Stimulated activated memory B cell treated with anti-CD40 and anti-IgM and Interleukin-4, amounts not matched to agents 10 μg/mL and 1 μg/mL and 100 μg/mL, for 72 hours (primary cell): ENCODE data around the gene ARL3.
"Not testable (repeated sequence)": the region's sequence is repeated elsewhere in the genome, so short reads cannot be mapped to it uniquely, and the experiment has no call there.

ENCODE experiments used
- ATAC-seq: fragments of 150-1000 bp; cut with Tn5 transposase; 2 replicates; pipeline ENCODE4 v1.10.0; 2021
- H3K27ac Mint-ChIP-seq: one replicate; pipeline ENCODE4 v1.8.0; 2022; ENCODE audit warnings: mild to moderate bottlenecking, mixed read lengths
- H3K27me3 Mint-ChIP-seq: one replicate; pipeline ENCODE4 v1.8.0; 2022; ENCODE audit warnings: mixed read lengths
- H3K36me3 Mint-ChIP-seq: one replicate; pipeline ENCODE4 v1.8.0; 2022; ENCODE audit warnings: mixed read lengths
- H3K4me1 Mint-ChIP-seq: one replicate; pipeline ENCODE4 v1.8.0; 2022; ENCODE audit warnings: mixed read lengths
- H3K4me3 Mint-ChIP-seq: one replicate; pipeline ENCODE4 v1.8.0; 2022; ENCODE audit warnings: mild to moderate bottlenecking, moderate library complexity, mixed read lengths
- H3K9me3 Mint-ChIP-seq: one replicate; pipeline ENCODE4 v1.8.0; 2022; ENCODE audit warnings: mixed read lengths

Gene ARL3, protein sequence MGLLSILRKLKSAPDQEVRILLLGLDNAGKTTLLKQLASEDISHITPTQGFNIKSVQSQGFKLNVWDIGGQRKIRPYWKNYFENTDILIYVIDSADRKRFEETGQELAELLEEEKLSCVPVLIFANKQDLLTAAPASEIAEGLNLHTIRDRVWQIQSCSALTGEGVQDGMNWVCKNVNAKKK

DNA sequence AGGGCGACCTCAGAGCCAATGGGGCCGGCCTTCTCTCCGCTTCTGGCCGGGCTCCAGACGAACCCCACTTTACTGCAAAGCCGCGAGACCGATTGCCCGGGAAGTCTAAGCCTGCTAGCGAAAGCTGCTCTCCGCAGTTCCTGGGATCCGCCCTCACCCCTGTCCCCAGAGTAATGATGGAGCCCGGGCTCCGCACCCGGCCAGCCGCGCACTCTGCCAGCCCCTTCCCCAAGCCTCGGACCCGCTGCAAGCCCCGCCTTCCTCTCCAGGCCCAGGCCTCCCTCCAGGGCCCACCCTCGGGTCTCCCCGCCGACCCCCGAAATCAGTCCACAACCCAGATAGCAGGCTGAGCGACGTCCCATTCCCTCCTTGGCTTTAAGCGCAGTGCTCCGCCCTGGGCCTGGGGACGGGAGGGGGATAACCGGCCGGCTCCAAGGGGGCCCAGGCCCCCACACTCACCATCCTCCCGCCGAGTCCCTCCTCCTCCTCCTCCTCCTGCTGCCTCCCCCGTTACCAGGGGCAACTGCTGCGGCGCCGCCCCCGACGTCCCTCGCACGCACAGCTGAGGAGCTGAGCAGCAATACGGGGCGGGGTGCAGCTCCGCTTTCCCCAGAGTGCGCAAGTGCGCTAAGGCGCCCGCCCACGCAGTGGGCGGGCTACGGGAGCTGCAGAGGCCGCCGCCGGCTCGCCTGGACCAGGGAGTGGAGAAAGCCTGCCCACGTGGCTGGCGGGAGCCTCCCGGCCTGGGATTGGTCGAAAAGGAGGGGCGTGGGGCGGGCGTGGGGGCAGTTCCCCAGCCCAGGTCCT, at the start of gene ARL3:
Gene ARL3, minus strand, starts transcription at position 584 of the 807 bp plus-strand sequence. Its CDS starts 122 bp downstream, at position 462.
- Mint-ChIP-seq H3K27me3 (no peaks in the 10 kb centered on the region), H3K36me3 (peaks cover 16% of the 10 kb centered on the region), H3K27ac (peak within 1 kb of the TSS; percentile 92), H3K9me3 (no peaks in the 10 kb centered on the region), H3K4me3 (peak within 1 kb of the TSS; percentile 83), H3K4me1 (peaks cover 60% of the 10 kb centered on the region)
- ATAC-seq: peak; percentile 95

DNA sequence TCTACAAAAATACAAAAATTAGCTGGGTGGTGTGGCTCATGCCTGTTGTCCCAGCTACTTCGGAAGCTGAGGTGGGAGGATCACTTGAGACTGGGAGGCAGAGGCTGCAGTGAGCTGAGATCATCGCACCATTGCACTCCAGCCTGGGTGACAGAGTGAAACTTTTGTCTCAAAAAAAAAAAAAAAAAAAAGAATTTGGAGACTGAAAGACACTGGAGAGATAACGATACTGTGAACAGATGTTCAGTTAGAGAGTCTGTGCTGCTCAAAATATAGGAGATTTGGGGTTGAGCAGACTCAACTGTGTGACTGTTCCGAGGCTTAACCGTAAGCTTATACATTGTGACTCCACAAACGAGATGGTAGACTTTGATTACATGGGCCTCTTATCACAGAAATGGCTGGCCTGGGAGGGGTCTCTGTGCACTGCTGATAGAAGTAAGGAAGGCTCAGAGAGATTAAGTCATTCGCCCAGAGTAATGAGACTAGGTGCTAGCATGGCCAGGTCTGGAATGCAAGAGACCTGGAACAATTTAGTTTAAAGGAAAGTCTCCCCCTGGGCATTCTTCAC, 48.9 kb upstream of the ARL3 start:
- H3K36me3 Mint-ChIP-seq: peaks cover 37% of the 10 kb centered on the region

DNA sequence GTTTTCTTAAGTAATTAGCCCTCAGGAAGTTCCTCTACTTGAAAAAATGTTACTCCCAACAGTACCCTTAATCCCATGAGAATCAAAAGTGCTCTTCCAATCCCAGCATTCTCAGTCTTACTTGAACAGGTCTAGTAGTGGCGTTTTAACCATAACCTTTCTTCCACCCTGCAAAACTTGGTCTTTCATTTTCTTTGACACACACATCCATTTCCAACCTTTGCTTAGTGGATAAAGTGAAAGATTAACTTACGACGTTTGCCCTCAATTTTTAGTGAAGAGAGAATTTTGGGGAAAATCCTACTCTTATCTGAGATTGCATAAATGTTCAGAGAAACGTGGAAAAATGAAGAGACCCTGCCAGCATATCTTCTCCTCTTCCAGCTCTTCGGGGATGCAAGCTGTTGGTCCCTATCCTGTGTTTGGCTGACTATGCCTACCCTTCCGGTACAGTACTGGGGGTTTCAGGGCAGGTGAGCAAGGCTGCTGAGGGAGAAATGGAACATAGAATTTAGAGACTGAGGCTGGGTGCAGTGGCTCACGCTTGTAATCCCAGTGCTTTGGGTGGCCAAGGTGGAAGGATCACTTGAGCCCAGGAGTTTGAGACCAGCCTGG, 48.3 kb upstream of the ARL3 start:
- ATAC-seq: no peak
- H3K9me3 Mint-ChIP-seq: peaks cover 3% of the 10 kb centered on the region
- no peak overlapping the region for H3K4me3 Mint-ChIP-seq
- no peaks in the 10 kb centered on the region for H3K27me3 Mint-ChIP-seq
- H3K36me3 Mint-ChIP-seq: peaks cover 38% of the 10 kb centered on the region
- H3K4me1 Mint-ChIP-seq: peaks cover 28% of the 10 kb centered on the region
- H3K27ac Mint-ChIP-seq: no peak overlapping the region

More for the DNA sequence above, 48.9 kb upstream of the ARL3 start:
- peaks cover 29% of the 10 kb centered on the region for H3K4me1 Mint-ChIP-seq
- H3K27ac Mint-ChIP-seq: no peak overlapping the region
- no peak overlapping the region for H3K4me3 Mint-ChIP-seq
- peaks cover 3% of the 10 kb centered on the region for H3K9me3 Mint-ChIP-seq
- H3K27me3 Mint-ChIP-seq: no peaks in the 10 kb centered on the region
- ATAC-seq: no peak

DNA sequence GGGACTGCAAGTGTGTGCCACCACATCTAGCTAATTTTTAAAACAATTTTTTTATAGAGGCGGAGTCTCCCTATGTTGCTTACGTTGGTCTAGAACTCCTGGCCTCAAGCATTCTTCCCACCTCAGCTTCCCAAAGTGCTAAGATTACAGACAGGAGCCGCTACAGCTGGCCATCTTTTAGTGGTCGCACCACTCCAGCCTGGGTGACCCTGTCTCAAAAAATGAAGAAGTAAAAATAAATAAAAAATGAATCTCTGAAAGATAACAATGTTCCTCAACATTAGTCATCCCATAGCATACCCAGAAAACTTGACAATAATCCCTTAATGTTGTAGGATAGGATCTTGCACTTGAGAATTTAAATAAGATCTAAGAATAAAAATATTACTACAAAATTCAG, 47.8 kb upstream of the ARL3 start:
- peaks cover 38% of the 10 kb centered on the region for H3K36me3 Mint-ChIP-seq
- peaks cover 3% of the 10 kb centered on the region for H3K9me3 Mint-ChIP-seq
- H3K27ac Mint-ChIP-seq: no peak overlapping the region
- H3K4me1 Mint-ChIP-seq: peaks cover 28% of the 10 kb centered on the region
- no peak overlapping the region for H3K4me3 Mint-ChIP-seq
- ATAC-seq: no peak
- no peaks in the 10 kb centered on the region for H3K27me3 Mint-ChIP-seq

DNA sequence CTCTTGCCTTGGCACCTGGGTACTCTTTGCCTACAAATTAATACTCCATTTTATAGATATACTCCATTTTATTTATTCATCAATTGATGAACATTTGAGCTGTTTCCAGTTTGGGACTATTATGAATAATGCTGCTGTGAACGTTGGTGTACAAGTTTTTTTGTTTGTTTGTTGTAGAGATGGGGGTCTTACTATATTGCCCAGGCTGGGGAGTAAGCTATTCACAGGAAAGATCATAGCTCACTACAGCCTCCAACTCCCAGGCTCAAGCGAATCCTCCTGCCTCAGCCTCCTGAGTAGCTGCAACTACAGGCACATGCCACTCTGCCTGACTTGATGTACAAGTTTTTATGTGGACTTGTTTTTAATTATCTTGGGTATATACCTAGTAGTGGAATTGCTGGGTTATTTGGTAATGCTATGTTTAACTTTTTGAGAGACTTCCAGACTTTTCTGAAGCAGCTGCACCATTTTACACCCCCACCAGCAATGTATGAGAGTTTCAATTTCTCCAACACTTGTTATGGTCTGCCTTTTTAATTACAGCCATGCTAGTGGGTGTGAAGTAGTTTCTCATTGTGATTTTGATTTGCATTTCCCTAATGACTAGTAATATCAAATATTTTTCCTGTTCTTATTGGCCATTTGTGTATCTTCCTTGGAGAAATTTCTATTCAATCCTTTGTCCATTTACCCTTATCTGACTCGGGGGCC, 45.5 kb upstream of the ARL3 start:
- Mint-ChIP-seq H3K4me3 (no peak overlapping the region), H3K4me1 (peaks cover 33% of the 10 kb centered on the region), H3K27me3 (no peaks in the 10 kb centered on the region), H3K27ac (no peak overlapping the region), H3K9me3 (peaks cover 3% of the 10 kb centered on the region), H3K36me3 (peaks cover 30% of the 10 kb centered on the region)
- ATAC-seq: no peak

DNA sequence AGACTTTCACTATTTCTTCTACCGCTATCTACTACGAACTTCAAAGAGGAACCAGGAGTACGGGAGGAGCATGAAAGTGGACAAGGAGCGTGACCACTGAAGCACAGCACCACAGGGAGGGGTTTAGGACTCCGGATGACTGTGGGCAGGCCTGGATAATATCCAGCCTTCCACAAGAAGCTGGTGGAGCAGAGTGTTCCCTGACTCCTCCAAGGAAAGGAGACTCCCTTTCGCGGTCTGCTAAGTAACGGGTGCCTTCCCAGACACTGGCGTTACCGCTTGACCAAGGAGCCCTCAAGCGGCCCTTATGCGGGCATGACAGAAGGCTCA, 44.7 kb upstream of the ARL3 start:
- H3K36me3 Mint-ChIP-seq: peaks cover 30% of the 10 kb centered on the region
- peaks cover 33% of the 10 kb centered on the region for H3K4me1 Mint-ChIP-seq
- not testable (repeated sequence) for H3K9me3 Mint-ChIP-seq, H3K4me3 Mint-ChIP-seq, ATAC-seq, H3K27me3 Mint-ChIP-seq
- H3K27ac Mint-ChIP-seq: peak overlapping the region; percentile 5

DNA sequence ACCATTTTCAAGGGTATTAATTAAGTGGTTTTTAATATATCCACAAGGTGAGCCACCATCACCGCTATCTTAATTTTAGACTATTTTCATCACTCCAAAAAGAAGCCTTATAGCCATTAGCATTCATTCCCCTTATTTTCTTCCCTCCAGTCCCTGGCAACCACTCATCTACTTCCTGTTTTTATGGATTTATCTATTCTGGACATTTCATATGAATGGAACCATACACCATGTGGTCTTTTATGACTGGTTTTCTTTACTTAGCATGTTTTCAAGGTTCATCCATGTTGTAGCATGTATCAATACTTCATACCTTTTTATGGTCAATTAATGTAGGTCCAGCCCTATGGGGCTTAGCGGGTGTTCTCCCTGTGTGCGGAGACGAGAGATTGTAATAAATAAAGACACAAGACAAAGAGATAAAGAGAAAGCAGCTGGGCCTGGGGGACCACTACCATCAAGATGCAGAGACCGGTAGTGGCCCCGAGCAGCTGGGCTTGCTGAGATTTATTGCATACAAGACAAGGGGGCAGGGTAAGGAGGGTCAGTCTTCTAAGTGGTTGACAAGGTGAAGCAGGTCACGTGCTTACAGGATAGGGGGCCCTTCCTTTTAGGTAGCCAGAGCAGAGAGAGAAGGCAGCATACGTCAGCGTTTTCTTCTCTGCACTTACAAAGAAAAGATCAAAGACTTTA, 44.2 kb upstream of the ARL3 start:
- H3K4me3 Mint-ChIP-seq: no peak overlapping the region
- ATAC-seq: no peak
- peaks cover 3% of the 10 kb centered on the region for H3K9me3 Mint-ChIP-seq
- peak overlapping the region; percentile 5 for H3K27ac Mint-ChIP-seq
- no peaks in the 10 kb centered on the region for H3K27me3 Mint-ChIP-seq
- H3K36me3 Mint-ChIP-seq: peaks cover 30% of the 10 kb centered on the region
- peaks cover 35% of the 10 kb centered on the region for H3K4me1 Mint-ChIP-seq

DNA sequence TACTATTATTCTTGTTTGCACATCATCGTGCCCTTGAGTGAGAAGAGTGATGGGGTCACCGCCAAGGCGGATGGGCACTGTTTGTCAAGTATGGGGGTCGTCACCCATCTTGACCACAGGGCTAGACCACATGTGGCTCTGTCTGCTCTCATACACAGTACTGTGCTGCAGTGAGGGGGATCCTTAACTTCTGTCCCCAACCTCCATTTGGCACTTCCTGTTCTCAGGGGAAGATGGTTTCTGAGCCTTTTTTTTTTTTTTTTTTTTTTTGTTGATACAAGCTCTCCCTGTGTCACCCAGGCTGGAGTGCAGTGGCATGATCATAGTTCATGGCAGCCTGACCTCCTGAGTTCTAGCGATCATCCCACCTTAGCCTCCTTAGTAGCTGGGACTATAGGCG, 43.1 kb upstream of the ARL3 start:
- Mint-ChIP-seq H3K4me3 (no peak overlapping the region), H3K36me3 (peaks cover 24% of the 10 kb centered on the region), H3K9me3 (peaks cover 3% of the 10 kb centered on the region), H3K27me3 (no peaks in the 10 kb centered on the region), H3K27ac (no peak overlapping the region), H3K4me1 (peaks cover 39% of the 10 kb centered on the region)
- ATAC-seq: no peak

DNA sequence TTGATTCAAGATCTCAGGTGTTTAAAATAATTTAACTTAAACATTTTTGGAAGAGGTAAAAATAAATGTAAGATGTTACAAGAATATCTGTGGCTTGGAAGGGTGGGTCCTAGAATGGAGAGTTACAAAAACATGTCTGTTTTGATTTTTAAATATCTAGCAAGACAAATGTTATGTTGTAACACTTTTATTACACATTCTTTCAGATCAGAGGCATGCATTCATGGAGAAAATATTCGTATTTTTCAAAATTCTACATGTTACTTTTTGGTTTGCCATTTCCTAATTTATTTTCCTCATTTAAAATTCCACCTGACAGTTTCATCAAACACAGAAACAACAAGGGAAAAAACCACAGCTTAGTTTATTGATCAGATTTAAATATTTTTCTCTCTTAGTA, 39.5 kb upstream of the ARL3 start:
- no peaks in the 10 kb centered on the region for H3K27me3 Mint-ChIP-seq
- no peaks in the 10 kb centered on the region for H3K9me3 Mint-ChIP-seq
- peaks cover 52% of the 10 kb centered on the region for H3K4me1 Mint-ChIP-seq
- no peak overlapping the region for H3K4me3 Mint-ChIP-seq
- no peak for ATAC-seq
- no peak overlapping the region for H3K27ac Mint-ChIP-seq
- H3K36me3 Mint-ChIP-seq: peaks cover 20% of the 10 kb centered on the region

DNA sequence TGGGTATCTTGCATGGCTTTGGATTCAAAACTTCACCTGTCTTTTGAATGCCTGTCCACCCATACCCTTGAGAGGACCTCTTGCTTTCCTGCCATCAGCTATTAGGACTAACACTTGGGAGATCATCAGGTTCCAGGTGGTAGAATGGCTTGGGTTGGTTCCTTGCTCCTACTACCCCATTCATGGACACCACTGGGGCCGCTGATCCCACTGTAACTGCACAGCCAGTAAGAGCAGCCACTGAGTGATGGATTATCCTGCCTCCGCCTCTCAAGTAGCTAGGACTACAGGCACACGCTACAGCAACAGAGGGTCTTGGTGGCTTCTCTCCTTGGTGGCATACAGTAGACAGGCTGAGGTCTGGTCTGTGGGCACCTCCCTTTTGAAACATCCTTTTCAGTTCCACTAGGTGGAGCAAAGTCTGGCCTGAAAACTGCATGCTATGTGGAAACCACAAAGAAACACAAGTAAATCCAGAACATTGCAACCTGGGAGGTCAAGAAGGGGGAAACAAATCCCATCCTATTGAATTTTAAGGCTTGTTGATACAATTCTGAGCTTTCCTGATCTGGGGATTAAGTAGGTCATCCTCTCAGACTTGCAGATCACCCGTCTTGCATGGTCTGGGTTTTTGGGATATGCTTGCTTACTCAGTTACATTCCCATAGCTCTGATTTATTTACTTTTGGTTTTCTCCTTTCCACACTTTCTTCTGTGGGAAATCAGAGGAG, 38.9 kb upstream of the ARL3 start:
- ATAC-seq: peak; percentile 68
- Mint-ChIP-seq H3K9me3 (no peaks in the 10 kb centered on the region), H3K27me3 (no peaks in the 10 kb centered on the region), H3K27ac (peak overlapping the region; percentile 39), H3K36me3 (peaks cover 20% of the 10 kb centered on the region), H3K4me1 (peaks cover 52% of the 10 kb centered on the region), H3K4me3 (no peak overlapping the region)

DNA sequence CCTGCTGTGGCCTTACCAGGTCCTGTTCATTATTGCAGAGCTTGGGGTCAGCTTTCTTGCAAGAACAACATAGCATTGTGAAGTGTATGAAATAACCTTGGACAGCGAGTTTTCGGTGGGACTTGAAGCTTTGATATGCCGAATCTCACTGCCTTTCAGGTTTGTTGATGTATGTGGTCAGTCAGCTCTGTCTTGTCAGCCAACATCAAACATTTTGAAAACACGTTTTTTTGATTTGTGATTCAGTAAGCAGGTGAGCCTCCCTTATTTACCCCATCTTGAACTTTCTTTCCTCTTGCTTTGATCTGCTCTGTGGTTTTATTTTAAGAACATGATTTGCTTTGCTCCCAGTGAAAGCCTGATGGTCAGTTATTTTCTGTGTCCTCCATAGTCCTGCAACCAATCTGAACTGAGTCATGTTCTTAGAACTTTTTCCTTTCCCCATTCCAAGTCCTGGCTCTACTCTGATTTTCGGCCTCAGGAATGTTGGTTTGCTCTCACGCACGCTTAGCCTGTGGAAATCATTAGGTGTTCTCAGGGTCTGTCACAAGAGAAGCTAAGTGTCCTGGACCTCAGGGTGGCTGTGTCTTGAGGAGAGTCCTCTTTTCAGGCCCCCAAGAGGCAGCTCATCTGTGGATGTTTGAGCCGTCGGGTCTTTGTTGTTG, 38.2 kb upstream of the ARL3 start:
- peaks cover 48% of the 10 kb centered on the region for H3K4me1 Mint-ChIP-seq
- H3K27ac Mint-ChIP-seq: peak overlapping the region; percentile 39
- no peak overlapping the region for H3K4me3 Mint-ChIP-seq
- no peaks in the 10 kb centered on the region for H3K27me3 Mint-ChIP-seq
- no peaks in the 10 kb centered on the region for H3K9me3 Mint-ChIP-seq
- H3K36me3 Mint-ChIP-seq: peaks cover 22% of the 10 kb centered on the region
- no peak for ATAC-seq

DNA sequence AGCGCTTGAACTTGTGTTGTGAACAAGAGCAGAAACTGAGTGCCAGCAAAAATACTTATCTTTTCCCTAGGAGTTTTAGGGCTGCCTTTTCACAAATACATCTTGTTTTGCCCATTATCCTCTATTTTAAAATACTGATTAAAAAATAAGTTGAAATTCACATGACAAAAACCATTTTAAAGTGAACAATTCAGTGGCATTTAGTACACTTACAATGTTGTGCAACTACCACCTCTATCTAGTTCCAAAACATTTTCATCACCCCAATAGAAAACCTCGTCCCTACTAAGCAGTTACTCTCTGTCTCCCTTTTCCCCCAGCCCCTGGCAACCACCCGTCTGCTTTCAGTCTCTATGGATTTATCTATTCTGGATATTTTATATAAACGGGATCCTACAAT, 31.0 kb upstream of the ARL3 start:
- Mint-ChIP-seq H3K9me3 (peaks cover 5% of the 10 kb centered on the region), H3K4me1 (peaks cover 44% of the 10 kb centered on the region), H3K27me3 (no peaks in the 10 kb centered on the region), H3K27ac (peak overlapping the region; percentile 87), H3K4me3 (peak overlapping the region; percentile 91), H3K36me3 (peaks cover 11% of the 10 kb centered on the region)
- no peak for ATAC-seq

DNA sequence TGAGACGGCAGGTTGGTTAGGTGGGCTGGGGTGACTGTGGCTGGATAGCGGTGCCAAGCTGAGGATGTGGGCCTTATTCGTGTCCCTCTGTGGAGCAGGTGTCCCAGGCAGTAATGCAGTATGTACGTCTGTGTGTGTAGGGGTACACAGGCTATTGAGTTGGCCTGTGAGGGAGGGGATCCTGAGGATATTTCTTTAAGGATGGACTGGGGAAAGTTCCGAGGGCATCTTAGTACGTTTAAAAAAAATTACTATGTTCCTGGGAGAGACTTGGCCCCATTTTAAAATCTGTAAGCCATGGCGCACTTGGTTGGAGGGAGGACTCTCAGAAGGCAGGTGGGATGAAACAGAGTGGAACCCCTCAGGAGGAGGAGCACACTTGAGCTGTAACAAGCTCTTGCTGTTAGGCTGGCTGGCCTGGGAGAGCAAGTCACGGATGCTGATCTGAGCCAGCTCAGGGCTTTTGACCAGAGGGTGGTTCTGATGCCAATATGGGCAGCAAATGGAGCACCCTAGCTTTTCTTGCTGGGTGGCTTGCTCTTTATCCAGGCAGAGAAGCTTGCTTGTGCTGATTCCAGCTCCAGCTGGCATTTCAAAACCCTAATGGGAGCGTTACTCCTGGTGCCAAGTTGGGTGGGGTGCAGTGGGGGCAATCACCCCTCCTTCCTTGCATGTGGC, 30.3 kb upstream of the ARL3 start:
- H3K36me3 Mint-ChIP-seq: peaks cover 11% of the 10 kb centered on the region
- peaks cover 44% of the 10 kb centered on the region for H3K4me1 Mint-ChIP-seq
- peaks cover 5% of the 10 kb centered on the region for H3K9me3 Mint-ChIP-seq
- H3K27ac Mint-ChIP-seq: peak overlapping the region; percentile 87
- H3K27me3 Mint-ChIP-seq: no peaks in the 10 kb centered on the region
- ATAC-seq: peak; percentile 10
- peak overlapping the region; percentile 91 for H3K4me3 Mint-ChIP-seq
